HT1080 (cell line): ENCODE results near the gene BIRC2. TPM values are rescaled to one million over a fixed set of nuclear protein-coding genes. Genes with fewer than 3 reads are reported as not detected.

Experiments
- small RNA-seq: library from RNA; depleted of rRNA; stranded (forward); fragments of <200 nt; gene quantifications from one replicate; pipeline ENCODE3, GENCODE V24; 2014
- total RNA-seq: library from RNA; depleted of rRNA; stranded (reverse); fragments of >200 nt; shearing (Covaris generic); gene quantifications from 2 replicates; pipeline ENCODE4 v1.2.3, GENCODE V29; 2014; rRNA removed

BIRC2 gene
- total RNA-seq, 1 experiment from 2014 or later = 45.6 TPM

Small RNAs within 50 kb of the gene (small RNA-seq; reads per million reads assigned to genes)
- gene AP000942.3 (not detected), gene AP000942.4 (not detected), gene RNU6-952P (not detected)

Other genes with a start within 250 kb of the BIRC2 start
- gene YAP1, start 236.8 kb upstream of the BIRC2 start, total RNA-seq = 86.4 and 139 TPM in 2 replicates
- gene BIRC3, start 29.7 kb upstream of the BIRC2 start, total RNA-seq = 0.27 and 0.50 TPM in 2 replicates
- gene TMEM123, start 105.6 kb downstream of the BIRC2 start, total RNA-seq = 107 and 166 TPM in 2 replicates
- not detected in 2 replicates for gene MMP7, start 183.5 kb downstream of the BIRC2 start, total RNA-seq